ENCODE results near the gene TMEM106C.

- TF ChIP-seq RAD21 (IDR thresholded peaks at IDR 0.05; ENCODE audit: low read depth) = peak; percentile 98
- 0 out of 2 replicates have a peak, but pooled peaks have one; percentile 27 for TF ChIP-seq TEAD4 (IDR thresholded peaks at IDR 0.05)
- no peak for TF ChIP-seq REST (IDR thresholded peaks at IDR 0.05; ENCODE audit: low read depth)
- no peak for TF ChIP-seq TAF1 (IDR thresholded peaks at IDR 0.05; ENCODE audit: low read depth)
- no peak for TF ChIP-seq EP300 (IDR thresholded peaks at IDR 0.05; ENCODE audit: borderline replicate concordance)
- no peak for TF ChIP-seq CEBPB (IDR thresholded peaks at IDR 0.05)
- no peak for TF ChIP-seq CREB1 (IDR thresholded peaks at IDR 0.05; ENCODE audit: low read depth)
- peak; percentile 57; the same call in 1 of the 2 replicates for TF ChIP-seq MAX (IDR thresholded peaks at IDR 0.05)
- TF ChIP-seq EGR1 (IDR thresholded peaks at IDR 0.05) = no peak
Measured at GRCh38 chr12:47949441-47950341, 13.7 kb upstream of the TMEM106C start.

All from Ishikawa (cell line).